GM18520 (cell line): ENCODE data around the gene CNN1.
"Not testable (repeated sequence)": the region's sequence is repeated elsewhere in the genome, so short reads cannot be mapped to it uniquely, and the experiment has no call there.

Source experiments
- ATAC-seq: cut with Tn5 transposase; IDR thresholded peaks from one replicate; pipeline ENCODE4 v1.9.1; 2021; ENCODE audit not compliant: unreplicated experiment

Gene CNN1

DNA sequence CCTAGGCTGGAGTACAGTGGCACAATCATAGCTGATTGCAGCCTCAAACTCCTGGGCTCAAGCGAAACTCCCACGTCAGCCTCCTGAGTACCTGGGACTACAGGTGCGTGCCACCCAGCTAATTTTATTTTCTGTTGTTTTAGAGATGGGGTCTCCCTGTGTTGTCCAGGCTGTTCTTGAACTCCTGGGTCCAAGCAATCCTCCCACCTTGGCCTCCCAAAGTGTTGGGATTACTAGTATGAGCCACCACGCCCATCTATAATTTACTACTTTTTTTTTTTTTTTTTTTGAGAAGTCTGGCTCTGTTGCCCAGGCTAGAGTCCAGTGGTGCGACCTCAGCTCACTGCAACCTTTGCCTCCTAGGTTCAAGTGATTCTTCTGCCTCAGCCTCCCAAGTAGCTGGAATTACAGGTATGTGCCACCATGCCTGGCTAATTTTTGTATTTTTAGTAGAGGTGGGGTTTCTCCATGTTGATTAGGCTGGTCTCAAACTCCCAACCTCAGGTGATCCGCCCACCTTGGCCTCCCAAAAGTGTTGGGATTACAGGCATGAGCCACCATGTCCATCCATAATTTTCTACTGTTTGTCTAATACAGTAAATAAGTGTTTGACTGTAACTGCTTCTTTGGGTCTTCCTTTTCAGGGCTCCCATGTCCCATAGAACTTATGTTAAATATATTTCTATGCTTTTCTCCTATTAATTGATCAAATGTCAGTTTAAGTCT, 25.6 kb downstream of the CNN1 start:
- ATAC-seq, result not testable (repeated sequence)

DNA sequence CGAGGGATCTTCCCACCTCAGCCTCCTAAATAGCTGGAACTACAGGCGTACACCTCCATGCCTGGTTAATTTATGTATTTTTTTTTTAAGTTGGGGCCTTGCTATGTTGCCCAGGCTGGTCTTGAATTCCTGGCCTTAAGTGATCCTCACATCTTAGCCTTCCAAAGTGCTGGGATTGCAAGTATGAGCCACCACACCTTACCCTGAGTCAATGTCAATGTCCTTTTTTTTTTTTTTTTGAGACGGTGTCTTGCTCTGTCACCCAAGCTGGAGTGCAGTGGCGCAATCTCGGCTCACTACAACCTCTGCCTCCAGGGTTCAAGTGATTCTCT, 27.0 kb downstream of the CNN1 start:
- not testable (repeated sequence) for ATAC-seq

DNA sequence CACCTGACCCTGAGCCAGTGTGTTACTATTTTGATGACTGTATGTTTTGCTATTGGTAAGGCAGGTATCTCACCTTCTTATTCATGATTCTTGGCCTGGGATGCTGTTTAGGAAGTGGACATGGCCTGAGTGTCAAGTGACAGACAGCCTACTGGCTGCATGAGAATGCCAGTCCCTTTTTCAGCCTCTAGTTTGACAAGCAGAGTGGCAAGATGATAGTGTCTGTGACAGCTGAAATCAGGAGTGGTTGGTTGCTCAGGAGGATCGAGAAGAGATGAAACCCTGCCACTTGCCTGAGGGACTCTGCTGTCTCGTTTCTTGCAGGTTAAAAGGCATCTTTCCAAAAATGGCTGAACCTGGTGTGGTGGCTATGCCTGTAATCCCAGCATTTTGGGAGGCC, 27.5 kb downstream of the CNN1 start:
- no peak for ATAC-seq

DNA sequence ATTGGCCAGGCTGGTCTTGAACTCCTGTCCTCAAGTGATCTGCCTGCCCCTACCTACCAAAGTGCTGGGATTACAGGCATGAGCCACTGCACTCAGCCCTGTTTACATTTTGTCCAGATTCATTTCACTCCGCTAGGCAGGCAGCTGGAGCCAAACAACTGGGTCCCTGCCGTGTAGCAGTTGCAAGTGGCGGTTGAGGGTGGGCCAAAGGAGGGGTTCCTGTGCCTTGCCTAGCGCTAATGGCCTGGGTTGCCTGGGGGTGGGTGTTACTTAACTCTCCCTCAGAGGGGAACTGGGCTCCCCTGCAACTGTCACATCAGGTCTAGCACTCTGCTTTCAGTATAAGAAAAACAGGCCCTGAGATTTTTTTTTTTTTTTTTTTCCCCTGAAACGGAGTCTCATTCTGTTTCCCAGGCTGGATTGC, 31.4 kb downstream of the CNN1 start:
- no peak for ATAC-seq

DNA sequence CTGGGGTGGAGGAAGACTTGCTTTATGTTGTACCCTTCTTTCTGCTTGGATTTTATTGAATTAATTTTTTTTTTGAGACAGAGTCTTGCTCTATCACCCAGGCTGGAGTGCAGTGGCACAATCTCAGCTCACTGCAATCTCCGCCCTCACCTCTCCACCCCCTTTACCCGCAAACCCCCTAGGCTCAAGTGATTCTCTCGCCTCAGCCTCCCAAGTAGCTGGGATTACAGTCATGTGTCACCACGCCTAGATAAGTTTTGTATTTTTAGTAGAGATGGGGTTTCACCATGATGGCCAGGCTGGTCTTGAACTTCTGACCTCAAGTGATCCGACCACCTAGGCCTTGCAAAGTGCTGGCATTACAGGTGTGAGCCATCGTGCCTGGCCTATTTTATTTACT, 34.7 kb downstream of the CNN1 start:
- ATAC-seq, result not testable (repeated sequence)

DNA sequence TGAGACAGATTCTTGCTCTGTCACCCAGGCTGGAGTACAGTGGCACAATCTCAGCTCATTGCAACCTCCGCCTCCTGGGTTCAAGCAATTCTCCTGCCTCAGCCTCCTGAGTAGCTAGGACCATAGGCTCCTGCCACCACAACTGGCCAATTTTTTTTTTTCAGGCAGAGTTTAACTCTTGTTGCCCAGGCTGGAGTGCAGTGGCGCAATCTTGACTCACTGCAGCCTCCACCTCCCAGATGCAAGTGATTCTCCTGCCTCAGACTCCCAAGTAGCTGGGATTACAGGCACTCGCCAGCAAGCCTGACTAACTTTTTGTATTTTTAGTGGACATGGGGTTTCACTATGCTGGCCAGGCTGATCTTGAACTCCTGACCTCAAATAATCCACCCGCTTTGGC, 35.1 kb downstream of the CNN1 start:
- ATAC-seq, result not testable (repeated sequence)

DNA sequence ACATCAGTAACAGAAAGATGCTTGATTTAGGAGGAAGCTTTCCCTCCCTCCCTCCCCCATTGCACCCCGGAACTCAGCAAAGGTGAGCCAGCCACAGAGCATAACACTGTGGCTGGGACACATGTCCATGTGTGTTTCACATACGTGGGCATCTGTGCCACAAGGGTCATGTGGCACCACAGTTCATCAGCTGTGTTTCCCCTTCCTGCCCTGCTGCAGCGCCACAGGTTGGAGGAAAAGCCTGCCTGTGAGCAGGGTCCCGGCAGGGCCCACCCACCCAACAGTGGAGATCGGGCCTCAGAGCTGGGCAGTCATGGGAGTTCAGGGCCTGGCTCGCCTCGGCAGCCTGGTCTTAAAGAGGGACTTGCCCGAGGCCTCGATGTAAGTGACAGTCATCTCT, 36.0 kb downstream of the CNN1 start:
- peak; percentile 34 for ATAC-seq

DNA sequence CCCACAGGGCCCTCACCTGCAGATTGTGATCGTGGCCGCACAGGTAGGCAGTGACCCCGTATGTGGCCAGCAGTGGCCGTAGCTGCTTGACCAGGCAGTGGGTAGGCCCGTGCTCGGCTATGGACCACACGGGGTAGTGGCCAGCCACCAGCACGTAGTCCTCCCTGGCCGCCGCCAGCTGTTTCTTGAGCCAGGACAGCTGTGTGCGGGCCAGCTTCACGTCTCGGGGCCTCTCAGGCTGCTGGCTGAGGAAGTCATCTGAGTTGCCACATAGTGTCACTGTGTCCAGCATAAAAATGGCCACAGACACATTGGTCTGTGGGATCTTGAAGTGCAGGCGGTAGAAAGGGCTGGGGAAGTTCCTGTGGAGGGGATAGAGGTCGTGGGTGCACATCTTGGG, 37.6 kb downstream of the CNN1 start:
- no peak for ATAC-seq

DNA sequence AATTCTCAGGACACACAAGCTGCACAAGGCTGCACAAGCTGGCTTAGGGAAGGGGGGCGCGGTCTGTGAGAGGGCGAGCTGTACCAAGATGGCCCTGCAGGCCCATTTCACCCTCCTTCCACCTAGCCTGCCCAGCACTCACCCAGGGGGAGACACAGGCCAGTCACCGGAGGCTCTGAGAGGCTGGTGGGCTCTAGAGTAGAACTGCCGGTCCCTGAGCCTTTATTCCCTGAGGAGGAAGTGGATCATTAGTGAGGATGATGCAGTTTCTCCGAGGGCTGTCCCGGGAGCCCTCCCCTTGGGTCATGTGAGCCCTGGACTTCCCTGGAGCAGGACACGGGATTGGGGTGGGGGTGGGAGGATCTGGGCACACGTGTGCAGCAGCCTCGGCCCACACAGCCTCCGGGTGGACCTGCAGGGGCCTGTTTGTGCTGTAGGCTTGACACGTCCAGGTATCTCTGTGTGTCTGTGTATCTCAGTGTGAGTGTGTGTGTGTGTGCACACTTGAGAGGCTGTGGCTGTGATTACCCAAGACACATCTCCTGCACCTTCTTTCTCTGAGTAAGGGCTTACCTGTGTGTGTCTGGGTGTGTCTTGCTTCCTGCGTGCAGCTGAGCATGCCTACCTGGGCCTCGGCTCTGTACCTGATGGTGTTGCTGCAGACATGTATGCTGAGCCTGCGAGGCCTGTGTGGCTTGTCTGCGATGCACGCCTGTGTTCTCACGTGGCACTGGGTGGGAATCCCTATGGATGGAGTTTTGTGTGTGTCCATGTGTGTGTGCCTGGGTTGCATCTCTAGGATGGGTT, 39.0 kb downstream of the CNN1 start, which contains the start of gene ACP5:
Gene ACP5, minus strand, starts transcription at position 195 of the 807 bp plus-strand sequence. CDS start 328 bp downstream, outside the sequence.
- no peak for ATAC-seq

DNA sequence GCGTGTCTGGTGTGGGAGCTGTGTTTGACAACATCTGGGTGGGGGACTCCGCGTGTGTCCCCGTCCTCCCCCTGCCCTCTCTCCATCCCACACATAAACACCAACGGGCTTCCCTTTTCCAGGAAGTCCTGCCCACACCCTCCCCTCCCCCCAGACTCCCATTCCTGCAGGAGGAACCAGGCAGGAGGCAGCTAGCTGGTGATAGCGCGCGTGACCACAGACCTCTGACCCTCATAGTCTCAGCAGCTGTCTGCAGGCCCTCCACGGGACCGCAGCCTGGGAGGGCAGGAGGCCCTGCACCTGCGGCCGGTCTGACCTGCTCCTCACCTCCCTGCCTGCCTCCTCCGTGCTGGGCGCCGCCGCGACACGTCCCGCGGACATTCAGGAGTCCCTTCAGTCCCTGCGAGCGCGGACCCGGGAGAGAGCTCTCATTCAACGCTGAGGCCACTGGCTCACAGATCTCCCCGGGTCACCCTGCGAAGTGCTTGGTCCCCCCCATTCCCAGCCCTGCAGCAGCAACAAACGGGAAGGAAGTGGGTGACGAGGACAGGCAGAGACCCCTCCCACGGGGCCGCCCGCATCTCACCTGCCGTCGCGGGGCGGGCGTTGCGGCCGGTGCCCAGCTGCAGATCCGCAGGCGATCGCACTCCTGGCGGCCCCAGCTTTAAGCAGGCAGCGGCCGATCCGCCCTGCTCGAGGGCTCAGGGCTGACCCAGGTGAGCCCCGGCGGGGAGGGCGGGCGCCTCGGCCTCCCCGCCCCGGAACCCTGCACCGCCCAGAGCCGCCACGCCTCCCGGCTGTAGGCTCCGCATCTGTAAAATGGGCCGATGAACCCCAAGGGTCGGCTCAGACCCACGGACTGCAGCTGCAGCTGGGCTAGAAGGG, 39.8 kb downstream of the CNN1 start:
- ATAC-seq, result no peak

DNA sequence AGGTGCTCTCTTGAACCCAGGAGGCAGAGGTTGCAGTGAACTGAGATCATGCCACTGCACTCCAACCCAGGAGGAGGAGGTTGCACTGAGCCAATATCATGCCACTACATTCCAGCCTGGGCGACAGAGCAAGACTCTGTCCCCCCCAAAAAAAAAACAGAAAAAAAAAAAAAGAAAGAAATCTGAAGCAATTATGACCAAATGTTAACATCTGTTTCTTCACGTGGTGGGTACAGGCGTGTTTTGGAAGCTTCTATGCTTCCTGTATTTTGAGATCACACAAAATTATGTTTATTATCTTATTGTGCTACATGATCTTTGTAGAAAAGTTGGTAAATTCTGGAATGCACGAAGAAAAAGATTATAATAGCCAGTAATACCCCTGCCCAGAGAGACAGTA, 41.5 kb downstream of the CNN1 start:
- no peak for ATAC-seq

DNA sequence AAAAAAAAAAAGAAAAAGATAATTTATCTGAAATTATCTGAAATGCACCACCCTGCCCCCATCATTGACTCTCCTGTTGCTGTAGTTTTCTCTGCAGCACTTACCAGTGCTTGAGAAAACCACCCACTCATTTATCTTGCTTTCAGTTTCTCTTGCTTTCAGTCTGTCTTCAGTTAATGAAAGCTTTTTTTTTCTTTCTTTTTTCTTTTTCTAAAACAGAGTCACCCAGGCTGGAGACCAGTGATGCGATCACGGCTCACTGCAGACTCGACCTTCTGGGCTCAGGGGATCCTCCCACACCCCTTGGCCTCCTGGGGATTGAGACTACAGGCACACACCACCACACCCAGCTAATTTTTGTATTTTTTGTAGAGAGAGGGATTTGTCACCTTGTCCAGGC, 43.1 kb downstream of the CNN1 start:
- ATAC-seq, result peak; percentile 72

DNA sequence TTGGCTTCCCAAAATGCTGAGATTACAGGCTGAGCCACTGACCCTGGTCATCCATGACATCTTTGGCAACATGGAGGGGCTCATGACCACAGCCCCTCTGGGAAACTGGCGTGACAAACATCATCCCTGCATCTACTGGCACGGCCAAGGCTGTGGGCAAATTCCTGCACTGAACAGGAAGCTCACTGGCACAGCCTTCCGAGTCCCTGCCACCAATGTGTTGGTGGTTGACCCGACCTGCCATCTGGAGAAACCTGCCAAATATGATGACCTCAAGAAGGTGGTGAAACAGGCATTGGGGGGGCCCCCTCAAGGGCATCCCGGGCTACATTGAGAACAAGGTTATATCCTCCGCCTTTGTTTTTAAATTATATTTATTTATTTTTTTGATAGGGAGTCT, 47.7 kb downstream of the CNN1 start:
- ATAC-seq, result no peak

DNA sequence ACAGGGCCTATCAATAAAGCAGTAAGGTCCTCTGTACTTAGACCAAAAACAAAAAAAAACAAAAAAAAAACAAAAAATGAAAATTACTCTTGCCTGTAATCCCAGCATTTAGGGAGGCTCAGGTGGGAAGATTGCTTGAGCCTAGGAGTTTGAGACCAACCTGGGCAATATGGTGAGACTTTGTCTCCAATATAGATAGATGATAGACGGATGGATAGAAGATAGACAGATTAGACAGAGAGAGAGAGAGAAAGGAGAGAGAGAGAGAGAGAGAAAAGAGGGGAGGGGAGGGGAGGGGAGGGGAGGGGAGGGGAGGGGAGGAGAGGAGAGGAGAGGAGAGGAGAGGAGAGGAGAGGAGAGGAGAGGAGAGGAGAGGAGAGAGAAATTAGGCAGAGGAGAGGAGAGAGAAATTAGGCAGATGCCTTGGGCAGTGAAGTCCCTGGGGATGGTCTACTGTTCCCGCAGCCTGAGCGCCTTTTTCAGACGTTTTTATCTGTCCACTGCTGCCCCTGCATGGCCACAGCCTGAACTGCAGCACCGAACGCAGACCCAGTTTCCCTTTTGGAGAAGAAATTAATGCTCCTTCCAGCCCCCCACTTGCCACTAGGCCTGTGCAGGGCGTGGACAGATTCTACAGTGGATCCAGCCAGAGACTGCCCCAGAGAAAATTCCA, 48.8 kb downstream of the CNN1 start:
- no peak for ATAC-seq

DNA sequence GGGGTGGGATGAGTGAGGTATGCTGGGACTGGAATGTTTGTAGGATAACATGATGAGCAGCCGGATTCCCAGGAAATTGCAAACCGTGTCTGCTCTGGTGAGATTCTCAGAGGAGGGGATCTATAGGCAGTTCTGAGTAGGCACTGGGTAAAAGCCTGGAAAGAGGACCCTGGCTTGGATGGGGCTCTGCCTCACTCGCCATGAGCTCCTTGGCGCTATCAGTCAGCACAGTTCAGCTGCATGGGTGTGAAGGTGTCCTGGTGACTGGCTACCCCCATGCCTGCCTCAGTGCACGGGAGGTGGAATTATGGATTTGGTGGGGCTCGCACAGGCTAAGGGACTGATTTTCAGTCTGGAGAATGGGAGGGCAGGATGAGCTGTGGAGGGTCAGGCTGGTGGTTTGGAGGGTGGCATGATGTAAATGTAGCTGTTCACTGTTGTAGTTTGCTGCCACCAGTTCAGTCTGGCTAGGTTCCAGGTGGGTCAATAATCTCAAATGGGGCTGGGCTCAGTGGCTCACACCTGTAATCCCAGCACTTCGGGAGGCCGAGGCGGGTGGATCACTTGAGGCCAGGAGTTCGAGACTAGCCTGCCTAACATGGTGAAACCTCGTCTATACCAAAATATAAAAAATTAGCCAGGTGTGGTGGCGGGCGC, 49.5 kb downstream of the CNN1 start:
- ATAC-seq, result no peak

DNA sequence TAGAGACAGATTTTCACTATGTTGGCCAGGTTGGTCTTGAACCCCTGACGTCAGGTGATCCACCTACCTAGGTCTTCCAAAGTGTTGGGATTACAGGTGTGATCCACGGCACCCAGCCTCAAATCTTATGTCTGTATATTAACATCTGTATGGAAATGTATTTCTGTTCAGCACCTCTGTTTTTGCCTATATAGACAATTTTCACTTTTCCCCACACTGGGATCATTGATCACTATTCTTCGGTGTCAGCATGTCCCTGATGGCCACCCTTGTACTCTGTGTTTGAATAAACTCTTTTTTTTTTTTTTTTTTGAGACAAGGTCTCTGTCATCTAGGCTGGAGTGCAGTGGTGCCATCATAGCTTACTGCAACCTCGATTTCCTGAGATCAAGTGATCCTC, 55.4 kb downstream of the CNN1 start:
- no peak for ATAC-seq

DNA sequence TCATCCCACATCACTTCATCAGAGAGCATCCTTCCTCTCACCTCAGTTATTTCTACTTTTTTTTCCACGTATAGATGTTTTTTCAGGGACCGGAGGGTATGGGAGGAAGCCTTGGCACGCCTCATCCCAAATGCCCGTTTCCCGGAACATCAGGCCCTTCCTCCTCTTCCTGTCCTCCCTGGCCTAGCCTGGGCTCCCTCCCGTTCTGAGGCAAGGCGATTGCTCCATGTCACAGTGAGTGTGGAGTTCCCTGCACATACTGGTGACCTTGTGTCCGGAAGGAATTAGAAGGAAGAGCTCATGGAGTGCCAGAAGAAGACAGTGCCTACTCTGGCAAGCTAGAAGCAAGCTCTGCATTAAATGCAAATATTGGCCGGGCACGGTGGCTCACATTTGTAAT, 57.5 kb downstream of the CNN1 start:
- no peak for ATAC-seq

DNA sequence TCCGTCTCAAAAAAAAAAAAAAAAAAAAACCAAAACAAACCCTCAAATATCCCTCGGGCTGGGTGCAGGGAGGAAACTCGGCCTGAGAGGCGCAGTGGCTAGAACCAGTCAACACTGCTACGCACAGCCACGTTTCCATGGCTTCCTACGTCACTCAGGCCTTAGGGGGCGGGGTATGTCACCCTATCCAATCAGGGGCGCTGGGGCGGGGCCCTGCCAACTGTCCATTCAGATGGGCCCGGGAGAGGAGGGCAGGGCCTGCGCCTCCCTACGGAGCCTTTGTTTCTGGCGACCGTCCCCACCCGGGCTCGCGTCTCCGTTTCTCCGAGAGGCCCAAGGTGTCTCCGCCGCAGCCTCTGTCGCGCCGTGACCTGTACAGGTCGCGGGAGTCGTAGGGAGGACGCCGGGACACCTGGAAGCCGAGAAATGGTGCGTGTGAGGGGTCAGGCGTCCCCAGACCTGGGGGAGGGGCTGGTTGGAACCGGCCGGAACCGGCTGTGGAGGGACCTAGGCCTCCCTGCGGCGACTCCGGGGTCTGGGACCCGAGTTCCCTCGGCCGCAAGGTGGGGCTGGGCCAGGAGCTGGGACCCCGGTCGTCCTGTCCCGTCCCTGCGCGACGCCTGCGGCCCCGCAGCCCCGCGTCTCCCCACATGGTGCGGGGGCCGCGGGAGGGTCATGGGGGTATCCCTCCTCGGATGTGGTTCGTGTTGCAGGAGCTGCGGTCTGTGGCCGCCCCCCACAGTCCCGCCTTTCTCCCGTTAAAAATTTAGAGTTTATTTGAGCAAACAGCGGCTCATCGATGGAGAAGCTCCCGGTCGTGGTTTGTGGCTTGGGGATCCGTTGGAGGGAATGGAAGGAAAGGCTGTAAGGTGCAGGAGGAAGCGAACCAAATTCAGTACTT, 58.8 kb downstream of the CNN1 start, which contains the start of gene ZNF627:
Gene ZNF627, plus strand, starts transcription at position 282 of the 901 bp plus-strand sequence. Its CDS starts 145 bp downstream, at position 427.
- ATAC-seq, result peak; percentile 97

DNA sequence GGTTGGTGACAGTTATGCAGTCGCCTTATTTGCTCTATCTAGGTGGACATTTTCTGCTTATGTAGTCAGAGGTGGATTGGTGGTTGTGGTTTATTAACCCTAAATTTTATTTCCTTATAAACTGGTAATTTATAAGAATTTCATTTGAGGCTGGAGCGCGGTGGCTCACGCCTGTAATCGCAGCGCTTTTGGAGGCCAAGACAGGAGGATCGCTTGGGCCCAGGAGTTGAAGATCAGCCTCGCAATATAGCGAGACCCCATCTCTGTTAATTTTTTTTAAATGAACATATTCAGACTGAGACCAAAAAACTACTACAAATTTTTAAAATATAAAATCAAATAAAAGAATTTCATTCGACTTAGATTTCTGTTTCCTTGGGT, 59.4 kb downstream of the CNN1 start:
- ATAC-seq, result no peak
